GM18951 (cell line): ENCODE measurements around the gene DECR2.
"Not testable (repeated sequence)": the region's sequence is repeated elsewhere in the genome, so short reads cannot be mapped to it uniquely, and the experiment has no call there.

Experiments used
- POLR2A ChIP-seq: IDR thresholded peaks from 4 replicates; pipeline ENCODE4 v1.6.1; 2011; ENCODE audit warnings: mild to moderate bottlenecking; ENCODE audit not compliant: insufficient read length, insufficient read depth; ENCODE audit errors: extremely low read depth
- in situ Hi-C: fragments of 300-500 bp; cut with MboI; formaldehyde crosslinking; loops from one replicate; pipeline ENCODE4 v1.12.0; 2022; ENCODE audit warnings: low sequenced_read_pairs, mixed read lengths, inconsistent platforms; ENCODE audit not compliant: unreplicated experiment

The DECR2 gene

GRCh38 chr16:370979-371514 is 30.6 kb upstream of the DECR2 start:
- TF ChIP-seq POLR2A = no peak

DNA sequence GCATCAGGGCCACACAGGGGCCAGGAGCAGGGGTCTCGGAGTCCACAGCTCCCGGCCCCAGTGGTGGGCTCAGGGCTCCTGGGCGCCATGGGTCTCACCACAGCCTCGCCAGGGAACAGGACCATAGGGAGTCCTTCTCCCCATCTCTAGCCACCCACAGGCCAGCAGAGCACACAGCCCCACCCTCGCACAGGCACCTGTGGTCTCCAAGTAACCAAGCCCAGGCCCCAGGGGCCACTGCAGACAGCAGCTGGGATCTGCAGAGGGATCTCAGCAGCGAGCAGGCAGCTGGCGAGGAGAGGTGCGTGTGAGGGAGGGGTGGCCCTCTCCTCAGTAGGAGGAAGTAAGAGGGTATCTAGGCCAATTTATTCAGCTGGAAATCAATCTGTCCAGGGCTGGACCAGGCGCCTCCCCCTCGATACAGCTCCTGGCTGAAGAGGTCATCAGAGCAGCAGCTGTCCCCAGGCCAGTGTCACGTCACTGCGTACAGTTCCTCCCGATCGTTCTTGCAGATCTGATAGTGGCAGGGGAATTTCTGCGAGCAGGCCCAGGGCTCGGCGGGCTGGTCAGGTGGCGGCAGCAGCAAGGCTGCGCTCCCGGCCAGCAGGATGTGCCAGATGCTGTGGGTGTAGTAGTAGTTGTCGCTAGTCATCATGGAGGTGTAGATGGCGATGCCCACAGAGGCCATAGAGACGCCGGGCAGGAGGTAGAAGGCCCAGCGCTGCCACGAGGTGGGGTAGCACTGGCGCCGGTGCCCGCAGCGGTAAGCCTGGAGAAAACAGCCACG is 30.0 kb upstream of the DECR2 start:
- in situ Hi-C loops = no loop called here
- no peak for TF ChIP-seq POLR2A

More at GRCh38 chr16:370979-371514, 30.6 kb upstream of the DECR2 start:
- in situ Hi-C loops = no loop called here

DNA sequence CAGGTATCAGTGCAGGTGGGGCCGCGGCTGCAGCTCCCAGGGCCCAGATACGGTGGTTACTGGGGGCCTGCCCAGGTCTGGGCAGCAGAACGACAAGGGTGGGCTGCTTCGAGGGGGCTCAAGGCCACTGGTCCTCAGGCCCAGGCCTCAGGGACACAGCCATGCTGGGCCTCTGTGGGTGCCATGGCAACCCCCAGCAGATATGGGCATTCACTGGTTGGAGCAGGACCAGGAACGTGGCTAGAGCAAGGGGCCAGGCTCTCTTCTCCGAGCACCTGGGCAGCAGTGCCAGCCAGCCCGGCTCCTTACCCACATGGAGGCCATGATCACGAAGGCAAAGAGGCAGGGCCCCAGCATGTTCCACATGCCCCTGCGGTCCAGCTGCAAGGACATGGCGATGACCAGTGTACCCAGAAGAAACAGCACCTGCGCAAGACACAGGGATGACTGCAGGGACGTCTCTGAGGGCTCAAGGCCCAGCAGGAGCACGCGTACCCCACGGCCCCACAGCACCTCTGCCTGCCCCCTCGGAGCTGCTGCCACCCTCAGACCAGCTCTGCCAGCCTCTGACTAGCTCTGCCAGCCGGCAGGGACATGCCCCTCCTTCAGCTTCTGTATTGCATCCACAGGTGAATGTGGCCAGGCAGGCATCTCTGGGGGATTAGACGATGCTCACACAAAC is 29.2 kb upstream of the DECR2 start:
- TF ChIP-seq POLR2A = no peak

DNA sequence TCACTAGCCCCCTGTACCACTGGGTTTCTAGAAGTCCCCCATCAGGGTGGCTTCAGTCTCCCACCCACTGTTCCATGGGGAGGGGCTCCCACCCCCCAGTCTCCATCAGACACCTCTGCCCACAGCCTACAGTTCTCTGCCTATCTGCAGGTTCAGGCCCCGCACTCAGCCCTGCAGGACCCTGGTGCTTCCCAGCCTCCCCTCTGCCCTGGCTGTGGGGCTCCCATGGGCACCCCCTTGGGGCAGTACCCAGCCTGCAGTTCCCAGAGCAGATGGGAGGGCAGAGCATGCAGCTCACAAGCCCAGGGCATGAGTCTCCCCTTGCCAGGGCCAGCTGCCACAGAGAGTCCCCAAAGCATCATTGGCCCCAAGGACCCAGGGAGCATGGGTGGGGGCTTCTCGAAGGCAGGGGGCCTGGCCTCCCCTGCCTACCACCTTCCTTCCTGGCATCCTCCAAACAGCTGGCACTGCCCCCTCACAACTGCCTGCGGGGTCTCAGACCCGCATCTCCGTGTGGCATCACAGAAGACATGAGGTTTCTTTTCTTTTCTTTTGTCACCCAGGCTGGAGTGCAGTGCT is 28.6 kb upstream of the DECR2 start:
- in situ Hi-C loops = no loop called here
- TF ChIP-seq POLR2A = no peak

More for the DNA sequence above, 29.2 kb upstream of the DECR2 start:
- in situ Hi-C loops = no loop called here

DNA sequence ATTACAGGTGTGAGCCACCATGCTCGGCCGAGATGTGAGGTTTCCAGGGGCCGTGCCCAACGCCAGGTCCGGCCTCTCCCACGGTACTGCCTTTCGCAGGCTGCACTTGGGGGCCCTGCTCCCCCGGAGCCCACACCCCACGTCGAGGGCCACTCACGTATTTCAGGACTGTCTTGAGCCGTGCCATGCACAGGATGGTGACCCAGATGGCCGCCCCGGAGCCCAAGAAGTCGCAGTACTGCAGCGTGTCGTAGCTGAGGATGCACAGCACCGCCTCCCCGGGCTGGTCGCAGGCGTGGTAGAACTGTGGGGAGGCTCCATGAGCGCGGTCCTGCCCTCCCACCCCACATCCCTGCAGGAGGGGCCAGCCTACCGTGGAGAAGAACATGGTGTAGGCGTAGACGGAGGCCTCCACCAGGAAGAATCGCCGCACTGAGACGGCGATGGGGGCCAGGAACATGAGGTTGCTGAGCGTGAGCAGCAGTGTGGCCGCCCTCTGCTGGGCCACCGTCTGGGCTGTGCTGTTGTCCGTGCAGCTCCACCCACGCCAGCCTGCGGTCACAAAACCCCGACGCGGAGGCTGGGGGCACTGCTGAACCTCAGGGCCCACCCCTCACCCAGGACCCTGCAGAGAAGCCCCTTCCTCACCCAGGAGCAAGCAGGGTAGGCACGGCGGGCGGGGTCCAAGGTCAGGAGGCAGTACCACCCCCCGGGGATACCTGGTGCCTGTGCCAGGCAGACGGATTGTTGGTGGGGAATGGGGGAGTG is 27.7 kb upstream of the DECR2 start:
- no peak for TF ChIP-seq POLR2A
- in situ Hi-C loops = no loop called here

- in situ Hi-C loops = no loop called here
- TF ChIP-seq POLR2A = no peak
These were observed 27.1 kb upstream of the DECR2 start for GRCh38 chr16:374616-374926.

DNA sequence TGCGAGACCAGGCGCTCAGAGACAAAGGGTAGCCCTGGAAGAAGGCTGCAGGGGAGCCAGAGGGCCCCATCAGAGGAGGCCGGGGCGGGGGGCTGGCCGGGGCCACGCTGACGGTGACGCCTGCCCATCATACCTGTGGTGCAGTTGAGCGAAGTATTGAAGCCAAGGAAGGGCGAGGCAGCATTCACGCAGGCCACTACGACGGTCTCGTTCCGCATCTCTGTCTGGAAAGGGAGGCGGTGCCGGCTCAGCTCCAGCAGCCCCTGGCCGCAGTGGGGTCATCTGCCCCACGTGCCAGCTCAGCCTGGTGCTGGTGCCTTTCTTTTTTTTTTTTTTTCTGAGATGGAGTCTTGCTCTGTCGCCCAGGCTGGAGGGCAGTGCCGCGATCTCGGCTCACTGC is 26.5 kb upstream of the DECR2 start:
- TF ChIP-seq POLR2A = no peak
- in situ Hi-C loops = no loop called here

DNA sequence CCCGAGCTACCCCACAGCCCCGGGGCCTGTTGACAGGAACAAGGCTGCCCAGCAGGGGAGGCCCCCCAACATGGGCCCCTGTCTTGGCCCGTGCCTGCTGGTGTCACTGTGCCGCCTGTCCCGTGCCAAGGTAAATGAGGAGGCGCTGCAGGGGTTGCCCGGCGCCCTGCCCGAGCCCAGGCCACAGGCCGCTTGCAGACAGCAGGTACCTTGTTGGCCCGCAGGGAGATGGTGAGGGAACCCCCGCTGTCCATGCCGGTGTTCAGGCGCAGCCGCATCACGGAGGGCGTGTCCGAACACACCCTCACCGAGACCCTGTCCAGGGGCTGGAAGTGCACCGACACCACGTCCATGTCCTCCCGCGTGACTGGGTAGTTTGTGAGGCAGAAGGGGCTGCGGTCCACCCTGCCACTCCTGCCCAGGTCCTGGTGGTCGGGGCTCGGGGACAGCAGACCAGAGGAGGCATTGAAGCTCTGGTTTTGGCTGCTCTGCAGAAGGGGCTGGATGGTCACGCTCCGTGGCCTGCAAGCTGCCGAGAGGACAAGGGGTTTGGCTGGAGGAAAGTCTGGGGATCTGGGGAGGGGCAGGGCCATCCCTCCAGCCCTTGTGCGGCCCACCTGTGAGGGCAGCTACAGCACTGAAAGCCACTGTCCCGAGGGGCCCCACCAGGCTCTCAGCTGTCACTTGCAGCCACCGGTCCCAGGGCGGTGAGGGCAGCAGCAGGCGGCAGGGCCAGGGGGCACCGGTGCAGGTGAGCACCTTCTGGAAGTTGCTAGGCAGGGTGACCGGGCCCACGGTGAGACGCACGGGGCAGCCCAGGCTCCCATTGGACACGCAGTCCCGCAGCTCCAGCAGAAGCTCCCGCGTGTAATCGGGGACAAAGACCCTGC is 25.5 kb upstream of the DECR2 start:
- in situ Hi-C loops = no loop called here

DNA sequence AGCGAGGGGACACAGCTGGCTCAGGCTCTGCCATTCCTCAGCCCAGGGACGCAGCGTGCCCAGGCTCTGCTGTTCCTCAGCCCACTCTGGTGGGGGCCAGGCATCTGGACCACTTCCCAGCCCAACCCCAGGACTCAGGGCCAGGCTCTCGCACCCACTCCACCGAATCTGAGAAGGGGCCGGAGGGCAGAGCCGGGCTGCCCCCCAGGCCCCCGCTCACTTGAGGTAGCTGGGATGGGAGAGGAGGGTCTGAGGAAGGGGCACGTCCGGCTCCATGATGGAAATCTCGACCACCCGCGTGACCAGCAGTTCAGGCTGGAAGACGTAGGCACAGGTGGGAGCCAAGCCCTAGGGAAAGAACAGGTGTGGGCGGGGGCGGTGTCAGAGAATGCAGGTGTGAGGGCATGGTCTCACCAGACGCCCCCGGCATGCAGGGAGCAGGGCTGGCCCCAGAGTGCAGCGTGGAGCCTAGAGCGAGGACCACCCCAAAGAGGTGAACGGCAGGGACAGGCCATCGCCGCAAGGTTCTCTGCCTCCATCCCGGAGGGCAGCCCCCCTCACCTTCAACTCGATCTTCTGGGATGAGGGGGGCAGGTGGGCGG is 24.8 kb upstream of the DECR2 start:
- in situ Hi-C loops = no loop called here
- TF ChIP-seq POLR2A = no peak

More for the DNA sequence above, 25.5 kb upstream of the DECR2 start:
- TF ChIP-seq POLR2A = no peak

- no peak for TF ChIP-seq POLR2A
- in situ Hi-C loops = no loop called here
These were observed 24.2 kb upstream of the DECR2 start for GRCh38 chr16:377419-377951.

GRCh38 chr16:378113-378820 is 23.4 kb upstream of the DECR2 start:
- in situ Hi-C loops = not testable (repeated sequence)
